Measurements from ENCODE around the gene SC5D. TPM values are rescaled to one million over a fixed set of nuclear protein-coding genes. Genes with fewer than 3 reads are reported as not detected.

Gene SC5D
- total RNA-seq, 4 donors from 2014 or later, result 18.5 to 23.7 (median 20.6) TPM

- TF ChIP-seq CTCF (IDR thresholded peaks at IDR 0.05) (peak in 1 of 3 experiments; percentile 13), EP300 (IDR thresholded peaks at IDR 0.05) (no peak), POLR2AphosphoS5 (IDR thresholded peaks at IDR 0.05) (no peak), POLR2A (IDR thresholded peaks at IDR 0.05; ENCODE audit: low read depth) (no peak)
- H3K4me1 ChIP-seq, result peaks cover 0 to 12% (median 6%) of the 10 kb centered on the region in 4 donors
- H3K9me3 ChIP-seq, result no peaks in the 10 kb centered on the region
- 70% methylated on average over 7 of the region's 7 CpGs for WGBS
- H3K4me3 ChIP-seq, result no peak overlapping the region
- H3K36me3 ChIP-seq, result no peaks in the 10 kb centered on the region
- intact Hi-C loops (cut with DNase I), result no loop called here
- no peak for DNase-seq (ENCODE audit: extremely low spot score)
- no peak overlapping the region for H3K27ac ChIP-seq (replicated peaks in 1 of 4)
- peaks cover 0 to 8% (median 0%) of the 10 kb centered on the region in 4 donors for H3K27me3 ChIP-seq
Observed at GRCh38 chr11:121334973-121335710, 42.6 kb downstream of the SC5D start.

GRCh38 chr11:121336279-121336937, 43.8 kb downstream of the SC5D start:
- intact Hi-C loops (cut with DNase I), result no loop called here
- H3K9me3 ChIP-seq, result no peaks in the 10 kb centered on the region
- DNase-seq (ENCODE audit: extremely low spot score), result no peak
- TF ChIP-seq EP300 (IDR thresholded peaks at IDR 0.05) (no peak), CTCF (IDR thresholded peaks at IDR 0.05) (no peak), POLR2AphosphoS5 (IDR thresholded peaks at IDR 0.05) (no peak), POLR2A (IDR thresholded peaks at IDR 0.05; ENCODE audit: low read depth) (no peak)
- WGBS, result 81% methylated on average over 6 of the region's 6 CpGs
- no peaks in the 10 kb centered on the region for H3K36me3 ChIP-seq
- H3K4me3 ChIP-seq, result no peak overlapping the region
- no peaks in the 10 kb centered on the region for H3K27me3 ChIP-seq
- no peak overlapping the region for H3K27ac ChIP-seq (replicated peaks in 1 of 4)
- peaks cover 0 to 12% (median 6%) of the 10 kb centered on the region in 4 donors for H3K4me1 ChIP-seq

- intact Hi-C loops (cut with DNase I), result no loop called here
Observed at GRCh38 chr11:121337078-121337477, 44.5 kb downstream of the SC5D start.

GRCh38 chr11:121337740-121338272, 45.2 kb downstream of the SC5D start:
- H3K9me3 ChIP-seq, result no peaks in the 10 kb centered on the region
- peaks cover 0 to 12% (median 6%) of the 10 kb centered on the region in 4 donors for H3K4me1 ChIP-seq
- no peaks in the 10 kb centered on the region for H3K36me3 ChIP-seq
- intact Hi-C loops (cut with DNase I), result no loop called here
- peak overlapping the region in 1 of 4 donors; percentile 17 for H3K27ac ChIP-seq (replicated peaks in 1 of 4)
- H3K27me3 ChIP-seq, result no peaks in the 10 kb centered on the region
- WGBS, result 57% methylated on average over 6 of the region's 6 CpGs
- TF ChIP-seq EP300 (IDR thresholded peaks at IDR 0.05), result no peak
- TF ChIP-seq CTCF (IDR thresholded peaks at IDR 0.05), result no peak
- no peak for TF ChIP-seq POLR2A (IDR thresholded peaks at IDR 0.05; ENCODE audit: low read depth)
- TF ChIP-seq POLR2AphosphoS5 (IDR thresholded peaks at IDR 0.05), result no peak
- H3K4me3 ChIP-seq, result no peak overlapping the region
- DNase-seq (ENCODE audit: extremely low spot score), result no peak

More at GRCh38 chr11:121337078-121337477, 44.5 kb downstream of the SC5D start:
- WGBS, result 80% methylated on average over 2 of the region's 2 CpGs
- H3K9me3 ChIP-seq, result no peaks in the 10 kb centered on the region
- H3K4me1 ChIP-seq, result peaks cover 0 to 12% (median 6%) of the 10 kb centered on the region in 4 donors
- no peak for TF ChIP-seq CTCF (IDR thresholded peaks at IDR 0.05)
- TF ChIP-seq POLR2A (IDR thresholded peaks at IDR 0.05; ENCODE audit: low read depth), result no peak
- TF ChIP-seq POLR2AphosphoS5 (IDR thresholded peaks at IDR 0.05), result no peak
- no peak for TF ChIP-seq EP300 (IDR thresholded peaks at IDR 0.05)
- no peak overlapping the region for H3K27ac ChIP-seq (replicated peaks in 1 of 4)
- H3K27me3 ChIP-seq, result no peaks in the 10 kb centered on the region
- DNase-seq (ENCODE audit: extremely low spot score), result no peak
- H3K4me3 ChIP-seq, result no peak overlapping the region
- H3K36me3 ChIP-seq, result no peaks in the 10 kb centered on the region

Measured in esophagus muscularis mucosa (tissue), 4 donors.